Rectal smooth muscle tissue (tissue), 1 donor: ENCODE measurements around the gene OSBPL10.

Experiments
- H3K27ac ChIP-seq: one replicate; pipeline ENCODE4 v1.7.0; 2013; ENCODE audit warnings: low read depth, low read length, inconsistent platforms
- H3K27me3 ChIP-seq: one replicate; pipeline ENCODE4 v1.7.0; 2013; ENCODE audit warnings: low read length; ENCODE audit not compliant: control insufficient read depth, insufficient read depth
- H3K36me3 ChIP-seq: one replicate; pipeline ENCODE4 v1.7.0; 2013; ENCODE audit warnings: low read length; ENCODE audit not compliant: control insufficient read depth, insufficient read depth
- H3K4me1 ChIP-seq: one replicate; pipeline ENCODE4 v1.7.0; 2013; ENCODE audit warnings: low read length; ENCODE audit not compliant: control insufficient read depth, insufficient read depth
- H3K4me3 ChIP-seq: one replicate; pipeline ENCODE4 v1.7.0; 2013; ENCODE audit warnings: low read length
- H3K9ac ChIP-seq: one replicate; pipeline ENCODE4 v1.7.0; 2013; ENCODE audit warnings: low read length

OSBPL10 gene

GRCh38 chr3:31980530-31981205 lies 394 bp downstream of the OSBPL10 start:
- H3K36me3 ChIP-seq: no peaks in the 10 kb centered on the region

GRCh38 chr3:31979001-31979697 lies 1.9 kb downstream of the OSBPL10 start:
- H3K4me1 ChIP-seq: no peaks in the 10 kb centered on the region
- peak overlapping the region; percentile 43 for H3K4me3 ChIP-seq
- H3K27me3 ChIP-seq: no peaks in the 10 kb centered on the region

More at GRCh38 chr3:31980530-31981205, 394 bp downstream of the OSBPL10 start:
- Histone ChIP-seq H3K4me1 (no peaks in the 10 kb centered on the region), H3K27ac (peak overlapping the region; percentile 62), H3K27me3 (no peaks in the 10 kb centered on the region), H3K4me3 (peak overlapping the region; percentile 72), H3K9ac (no peak overlapping the region)

GRCh38 chr3:31978553-31978952 lies 2.5 kb downstream of the OSBPL10 start:
- no peak overlapping the region for H3K4me3 ChIP-seq
- no peak overlapping the region for H3K27ac ChIP-seq
- no peaks in the 10 kb centered on the region for H3K36me3 ChIP-seq
- no peak overlapping the region for H3K9ac ChIP-seq
- no peaks in the 10 kb centered on the region for H3K27me3 ChIP-seq
- no peaks in the 10 kb centered on the region for H3K4me1 ChIP-seq

More at GRCh38 chr3:31979001-31979697, 1.9 kb downstream of the OSBPL10 start:
- Histone ChIP-seq H3K27ac (no peak overlapping the region), H3K9ac (no peak overlapping the region), H3K36me3 (no peaks in the 10 kb centered on the region)

- H3K27ac ChIP-seq: no peak overlapping the region
- H3K4me3 ChIP-seq: no peak overlapping the region
- H3K9ac ChIP-seq: no peak overlapping the region
- no peaks in the 10 kb centered on the region for H3K36me3 ChIP-seq
- H3K4me1 ChIP-seq: no peaks in the 10 kb centered on the region
- H3K27me3 ChIP-seq: no peaks in the 10 kb centered on the region
Measured at GRCh38 chr3:31977736-31978135, 3.3 kb downstream of the OSBPL10 start.

- Histone ChIP-seq H3K27me3 (no peaks in the 10 kb centered on the region), H3K4me3 (no peak overlapping the region), H3K4me1 (no peaks in the 10 kb centered on the region), H3K9ac (no peak overlapping the region), H3K27ac (no peak overlapping the region), H3K36me3 (no peaks in the 10 kb centered on the region)
Measured at GRCh38 chr3:31976302-31976701, 4.8 kb downstream of the OSBPL10 start.

GRCh38 chr3:31974964-31975363 lies 6.1 kb downstream of the OSBPL10 start:
- Histone ChIP-seq H3K27ac (no peak overlapping the region), H3K9ac (no peak overlapping the region), H3K36me3 (no peaks in the 10 kb centered on the region), H3K4me3 (no peak overlapping the region), H3K27me3 (no peaks in the 10 kb centered on the region), H3K4me1 (no peaks in the 10 kb centered on the region)

- Histone ChIP-seq H3K4me1 (no peaks in the 10 kb centered on the region), H3K27me3 (no peaks in the 10 kb centered on the region), H3K27ac (no peak overlapping the region), H3K36me3 (no peaks in the 10 kb centered on the region), H3K4me3 (no peak overlapping the region), H3K9ac (no peak overlapping the region)
Measured at GRCh38 chr3:31974471-31974870, 6.6 kb downstream of the OSBPL10 start.

- H3K4me1 ChIP-seq: no peaks in the 10 kb centered on the region
- H3K27ac ChIP-seq: no peak overlapping the region
Measured at GRCh38 chr3:31973837-31974236, 7.2 kb downstream of the OSBPL10 start.

GRCh38 chr3:31973081-31973480 lies 8.0 kb downstream of the OSBPL10 start:
- Histone ChIP-seq H3K4me3 (no peak overlapping the region), H3K27me3 (no peaks in the 10 kb centered on the region), H3K36me3 (no peaks in the 10 kb centered on the region), H3K4me1 (peaks cover 4% of the 10 kb centered on the region), H3K9ac (no peak overlapping the region), H3K27ac (no peak overlapping the region)

More at GRCh38 chr3:31973837-31974236, 7.2 kb downstream of the OSBPL10 start:
- Histone ChIP-seq H3K9ac (no peak overlapping the region), H3K4me3 (no peak overlapping the region), H3K27me3 (no peaks in the 10 kb centered on the region), H3K36me3 (no peaks in the 10 kb centered on the region)

GRCh38 chr3:31971607-31972006 lies 9.5 kb downstream of the OSBPL10 start:
- H3K9ac ChIP-seq: no peak overlapping the region
- no peaks in the 10 kb centered on the region for H3K27me3 ChIP-seq
- no peak overlapping the region for H3K27ac ChIP-seq
- peaks cover 4% of the 10 kb centered on the region for H3K4me1 ChIP-seq
- no peaks in the 10 kb centered on the region for H3K36me3 ChIP-seq
- no peak overlapping the region for H3K4me3 ChIP-seq

- peak overlapping the region; percentile 50 for H3K27ac ChIP-seq
- H3K4me3 ChIP-seq: no peak overlapping the region
- H3K4me1 ChIP-seq: peaks cover 4% of the 10 kb centered on the region
- no peaks in the 10 kb centered on the region for H3K27me3 ChIP-seq
- no peak overlapping the region for H3K9ac ChIP-seq
- no peaks in the 10 kb centered on the region for H3K36me3 ChIP-seq
Measured at GRCh38 chr3:31968927-31969418, 12.1 kb downstream of the OSBPL10 start.

GRCh38 chr3:31968369-31968926 lies 12.6 kb downstream of the OSBPL10 start:
- Histone ChIP-seq H3K27me3 (no peaks in the 10 kb centered on the region), H3K4me1 (peaks cover 4% of the 10 kb centered on the region), H3K36me3 (no peaks in the 10 kb centered on the region), H3K27ac (peak overlapping the region; percentile 50), H3K4me3 (no peak overlapping the region), H3K9ac (no peak overlapping the region)
